Measurements from ENCODE around the gene MTHFD1L.
"Not testable (repeated sequence)": the region's sequence is repeated elsewhere in the genome, so short reads cannot be mapped to it uniquely, and the experiment has no call there.

The MTHFD1L gene

DNA sequence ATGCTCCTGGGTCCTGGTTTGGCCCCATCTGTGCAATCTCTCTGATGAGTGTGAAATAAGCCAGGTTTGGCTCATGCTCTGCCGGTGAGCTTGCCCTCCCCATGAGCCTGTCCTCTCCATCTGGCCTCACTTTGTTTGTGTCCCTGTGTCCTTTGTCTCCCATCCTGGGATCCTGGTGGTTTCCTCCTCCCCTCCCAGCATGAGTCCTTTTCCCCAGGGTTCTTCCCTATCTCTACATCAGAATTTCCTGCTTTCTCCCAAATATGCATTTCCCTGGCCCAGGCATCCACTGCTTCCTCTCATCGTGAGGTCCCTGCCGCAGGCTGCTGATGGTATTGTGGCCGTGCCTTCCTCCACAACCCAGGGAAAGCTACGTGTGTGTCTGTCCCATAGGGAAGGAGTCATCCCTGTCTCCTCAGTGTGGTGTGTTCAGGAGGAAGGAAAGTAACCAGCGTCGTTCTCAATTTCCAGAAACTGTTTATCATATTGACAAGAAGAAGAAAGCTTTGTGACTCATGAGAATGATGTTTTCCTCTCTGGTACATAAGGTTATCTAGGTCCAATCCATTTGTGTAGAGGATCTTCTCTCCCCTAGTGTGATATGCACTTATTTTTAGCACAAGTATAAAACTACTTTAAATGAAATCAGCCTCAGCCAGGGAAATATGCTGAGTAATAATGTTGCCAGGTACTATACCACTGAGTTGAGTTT lies 180.2 kb downstream of the MTHFD1L start:
- DNase-seq, result not testable (repeated sequence)

DNA sequence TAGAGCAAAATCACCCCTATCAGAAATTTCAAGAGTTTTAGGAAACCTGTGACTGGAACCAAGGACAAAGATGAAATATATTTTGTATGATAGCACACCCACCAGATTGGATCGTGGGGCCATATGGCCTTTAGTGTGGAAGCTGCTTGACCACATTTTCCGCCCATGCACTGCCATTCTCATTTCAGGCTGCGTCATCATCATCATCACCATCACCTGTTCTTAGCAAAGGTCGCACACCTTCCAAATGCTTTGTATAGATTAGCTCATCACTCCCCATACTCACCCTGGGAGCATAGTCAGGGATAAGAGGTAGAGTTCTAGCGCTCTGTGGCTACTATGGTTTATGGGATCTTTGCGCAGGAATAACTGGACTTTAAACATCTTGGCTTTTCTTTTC lies 185.7 kb downstream of the MTHFD1L start:
- no peak for DNase-seq

GRCh38 chr6:151052021-151052646 lies 186.6 kb downstream of the MTHFD1L start:
- no peak for DNase-seq

GRCh38 chr6:151054306-151054705 lies 188.8 kb downstream of the MTHFD1L start:
- no peak for DNase-seq

DNA sequence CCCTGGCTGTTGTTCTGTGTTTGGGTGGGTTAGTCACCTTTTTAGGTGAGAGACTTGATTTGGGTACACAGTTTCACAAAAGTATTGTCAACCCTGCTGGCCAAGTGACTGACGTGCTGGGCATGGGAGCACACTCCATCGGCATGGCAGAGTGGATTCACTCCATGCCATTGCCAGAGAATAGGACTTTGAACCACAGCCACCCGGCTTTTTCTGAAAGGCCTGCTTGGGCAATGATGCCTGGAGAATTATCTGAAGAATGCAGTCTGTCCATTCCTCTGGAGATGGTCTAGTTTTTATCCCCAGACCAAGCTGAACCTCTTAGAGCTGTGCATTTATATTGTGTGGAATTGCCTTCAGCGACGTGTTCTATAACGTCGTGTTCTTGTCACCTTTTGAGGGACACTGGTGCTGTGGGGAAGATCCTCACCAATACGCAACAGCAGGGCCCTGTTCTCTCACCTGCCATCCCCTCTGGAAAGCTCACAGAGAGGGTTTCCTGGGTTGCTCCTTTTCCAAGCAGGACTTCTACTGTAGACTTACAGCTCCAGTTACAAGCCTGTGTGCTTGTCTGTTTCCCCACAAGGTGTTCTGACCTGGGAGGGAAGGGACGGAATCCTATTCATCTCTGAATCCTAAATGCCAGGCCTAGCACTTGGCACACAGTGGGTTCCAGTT lies 190.9 kb downstream of the MTHFD1L start:
- DNase-seq, result no peak

DNA sequence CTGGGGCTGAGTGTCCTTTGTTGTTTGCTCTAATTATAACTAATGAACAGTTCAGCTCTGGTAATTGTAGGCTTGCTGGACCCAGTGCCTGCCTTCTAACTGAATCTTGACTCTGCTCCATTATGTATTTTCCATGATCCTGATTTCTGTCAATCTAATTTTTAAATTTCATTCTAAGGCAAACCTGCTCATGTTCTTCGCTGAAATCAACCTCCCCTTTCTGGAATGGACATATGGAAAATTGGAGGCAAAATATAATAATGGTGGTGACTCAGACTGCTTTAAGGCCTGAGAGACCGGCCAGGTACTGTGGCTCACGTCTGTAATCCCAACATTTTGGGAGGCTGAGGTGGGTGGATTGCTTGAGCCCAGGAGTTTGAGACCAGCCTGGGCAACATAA lies 191.6 kb downstream of the MTHFD1L start:
- DNase-seq, result no peak

- DNase-seq, result no peak
These were observed 192.7 kb downstream of the MTHFD1L start for GRCh38 chr6:151058021-151058733.

GRCh38 chr6:151059612-151060095 lies 194.2 kb downstream of the MTHFD1L start:
- peak; percentile 90 for DNase-seq

DNA sequence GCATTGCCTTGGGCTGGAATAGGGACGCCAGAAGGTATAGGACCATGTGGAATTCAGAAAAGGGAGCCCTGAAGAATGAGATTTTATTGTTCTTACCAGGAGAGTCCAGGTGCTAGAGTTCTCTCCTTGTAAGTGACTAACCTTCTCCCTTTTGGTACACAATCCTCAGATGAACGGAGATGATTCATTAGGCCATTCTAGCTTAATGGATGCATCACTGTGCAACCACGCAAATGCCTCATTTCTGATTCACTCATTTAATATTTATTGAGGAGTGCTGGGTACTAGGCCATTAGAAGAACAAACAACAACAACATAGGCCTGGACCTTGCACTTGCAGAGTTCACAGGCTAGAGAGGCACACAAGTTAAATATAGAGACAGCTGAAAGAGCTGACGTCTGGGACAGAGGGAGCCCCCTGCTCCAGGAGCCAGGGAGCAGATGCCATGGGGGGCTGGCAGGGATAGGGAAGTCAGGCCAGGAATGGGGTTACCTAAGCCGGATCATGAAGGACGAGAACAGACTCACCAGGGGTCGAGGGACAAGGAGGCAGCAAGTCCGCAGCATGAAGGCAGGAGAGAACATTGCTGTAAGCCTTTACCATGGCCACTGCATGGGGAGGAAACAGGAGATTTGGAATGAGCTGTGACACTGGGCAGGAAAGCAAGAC lies 194.7 kb downstream of the MTHFD1L start:
- DNase-seq, result no peak

GRCh38 chr6:151060766-151061531 lies 195.4 kb downstream of the MTHFD1L start:
- no peak for DNase-seq

GRCh38 chr6:151063352-151063751 lies 197.8 kb downstream of the MTHFD1L start:
- DNase-seq, result no peak

GRCh38 chr6:151063842-151064647 lies 198.5 kb downstream of the MTHFD1L start:
- DNase-seq, result no peak

DNA sequence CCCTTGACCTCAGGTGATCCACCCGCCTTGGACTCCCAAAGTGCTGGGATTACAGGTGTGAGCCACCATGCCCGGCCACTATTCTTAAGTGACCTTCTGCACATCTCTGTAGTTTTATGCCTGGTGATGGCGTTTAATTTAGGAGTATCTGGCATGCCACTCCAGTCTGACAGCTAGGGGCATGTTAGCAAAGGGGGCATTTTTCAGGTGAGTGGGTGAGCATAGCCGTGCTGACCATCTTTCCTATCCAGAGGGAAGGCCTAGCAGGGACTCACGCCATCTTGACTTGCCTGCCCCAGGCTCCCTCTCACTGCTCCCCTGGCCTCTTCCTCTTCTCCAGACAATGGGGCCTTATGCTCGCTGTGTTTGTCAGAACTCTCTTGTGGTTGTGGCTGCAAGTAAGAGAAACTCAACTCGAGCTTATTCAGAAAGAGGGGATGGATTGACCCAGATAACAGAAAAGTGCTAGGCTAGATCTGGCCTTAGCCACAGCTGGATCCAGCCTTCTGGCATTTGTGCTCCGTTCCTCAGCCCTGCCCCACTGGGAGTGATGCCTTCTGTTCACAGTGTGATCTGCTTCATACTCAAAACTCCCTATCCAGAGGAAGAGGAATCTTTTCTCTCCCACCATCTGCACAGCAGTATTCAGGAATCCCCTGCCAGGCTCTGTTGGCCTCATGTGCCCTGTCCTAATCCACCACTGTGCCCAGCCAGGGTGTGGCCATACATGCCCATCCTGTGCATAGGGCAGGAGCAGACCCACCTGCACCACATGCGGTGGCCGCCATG lies 199.7 kb downstream of the MTHFD1L start:
- DNase-seq, result no peak

DNA sequence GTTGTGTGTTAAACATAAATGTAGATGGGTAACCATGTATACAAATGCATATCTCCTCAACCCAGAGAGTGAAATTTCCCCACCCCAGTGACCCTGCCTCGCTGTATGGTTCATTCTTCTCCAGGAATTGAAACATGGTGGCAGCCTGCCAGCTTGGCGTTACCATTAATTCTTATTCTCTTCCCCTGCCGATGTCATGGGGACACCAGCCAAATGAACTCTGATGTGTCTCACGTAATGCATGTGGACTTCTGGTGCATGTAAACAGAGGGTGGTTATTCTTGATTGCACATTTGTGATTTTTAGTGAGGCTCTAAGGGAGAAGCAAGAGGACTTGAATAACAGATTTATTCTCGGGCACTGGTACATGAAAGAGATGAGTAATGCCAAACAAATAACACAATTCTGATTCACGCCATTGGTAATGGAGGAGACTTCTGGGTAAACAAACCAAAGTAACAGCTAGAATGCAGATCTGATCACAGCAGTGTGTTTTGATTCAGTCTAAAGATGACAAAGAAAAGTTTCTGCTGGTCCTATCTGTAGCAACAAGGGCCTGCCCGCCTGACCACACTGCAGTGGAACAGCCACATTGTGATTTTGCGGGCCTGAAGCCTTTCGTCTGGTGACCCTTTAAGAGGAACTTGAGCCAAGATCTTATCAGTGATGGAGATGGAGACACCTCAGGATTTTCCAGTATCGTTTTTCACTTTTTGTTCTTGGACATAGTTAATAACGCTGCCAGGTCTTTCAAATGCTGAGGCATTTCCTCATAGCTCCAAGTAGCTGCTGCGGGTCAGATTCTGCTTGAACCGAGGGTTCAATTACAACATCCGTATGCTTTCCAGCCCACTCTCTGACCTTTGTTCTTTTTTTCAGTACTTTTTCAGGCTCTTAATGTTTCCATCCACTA lies 202.4 kb downstream of the MTHFD1L start:
- DNase-seq, result no peak

GRCh38 chr6:151068761-151069312 lies 203.3 kb downstream of the MTHFD1L start:
- no peak for DNase-seq

DNA sequence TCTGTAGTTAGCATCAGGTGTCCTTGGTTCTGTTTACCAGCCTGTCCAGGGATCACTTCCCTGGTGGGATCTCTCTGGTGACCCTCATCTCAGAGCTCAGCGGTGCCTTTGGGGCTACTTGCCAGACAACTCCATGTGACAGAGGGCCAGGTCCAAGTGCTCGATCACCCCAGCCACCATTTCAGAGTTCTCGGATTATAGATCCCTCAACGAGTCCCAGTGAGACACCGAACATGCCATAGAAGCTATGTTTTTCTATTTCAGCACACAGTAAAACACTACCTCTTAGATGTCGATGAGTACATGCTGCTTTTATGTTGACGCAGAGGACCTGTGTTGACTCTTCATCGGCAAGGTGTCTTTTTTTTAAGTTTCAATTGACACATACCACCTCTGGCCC lies 204.1 kb downstream of the MTHFD1L start:
- DNase-seq, result no peak

DNA sequence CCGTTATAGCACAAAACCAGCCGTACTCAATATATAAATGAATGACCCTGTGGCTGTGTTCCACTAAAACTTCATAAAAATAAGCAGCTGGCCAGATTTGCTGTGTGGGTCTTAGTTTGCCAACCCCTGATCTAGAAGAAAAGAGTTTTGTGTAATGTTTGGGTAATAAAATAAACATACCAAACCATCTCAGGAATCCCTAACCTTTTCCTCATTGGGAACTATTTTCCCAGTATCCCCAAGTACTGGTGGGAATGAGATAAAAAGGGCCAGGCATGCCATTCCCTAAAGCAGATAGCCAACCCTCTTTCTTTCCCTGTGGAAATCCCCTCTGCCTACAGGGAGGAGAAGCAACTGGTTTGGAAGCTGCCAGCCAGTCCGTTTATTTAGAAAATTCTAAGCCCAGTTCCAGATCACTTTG lies 205.1 kb downstream of the MTHFD1L start:
- no peak for DNase-seq

GRCh38 chr6:151071295-151071694 lies 205.8 kb downstream of the MTHFD1L start:
- no peak for DNase-seq

DNA sequence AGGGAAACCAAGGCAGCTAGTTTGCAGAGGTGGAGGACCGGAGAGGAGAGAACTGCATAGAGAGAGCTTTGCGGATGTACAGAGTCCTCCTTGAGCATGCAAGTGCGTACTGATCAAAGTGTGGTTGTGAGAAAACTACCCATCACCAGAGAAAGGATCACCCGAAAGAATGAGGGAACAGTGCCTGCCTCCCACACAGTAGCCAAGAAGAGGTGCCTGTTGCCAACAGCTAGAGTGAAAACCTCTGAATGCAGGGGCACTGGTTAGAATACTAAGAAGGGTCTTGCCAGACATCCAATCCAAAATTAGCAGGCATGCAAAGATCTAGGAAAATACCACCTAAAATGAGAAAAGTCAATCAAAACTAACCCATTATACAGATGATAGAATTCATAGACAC lies 207.6 kb downstream of the MTHFD1L start:
- DNase-seq, result no peak
